ENCODE data around the gene LAMA2. TPM values are rescaled to one million over a fixed set of nuclear protein-coding genes. Genes with fewer than 3 reads are reported as not detected.

Gene LAMA2
- total and polyA plus RNA-seq, 2 experiments from 2014 or later: 11.1 to 57.5 TPM

DNA sequence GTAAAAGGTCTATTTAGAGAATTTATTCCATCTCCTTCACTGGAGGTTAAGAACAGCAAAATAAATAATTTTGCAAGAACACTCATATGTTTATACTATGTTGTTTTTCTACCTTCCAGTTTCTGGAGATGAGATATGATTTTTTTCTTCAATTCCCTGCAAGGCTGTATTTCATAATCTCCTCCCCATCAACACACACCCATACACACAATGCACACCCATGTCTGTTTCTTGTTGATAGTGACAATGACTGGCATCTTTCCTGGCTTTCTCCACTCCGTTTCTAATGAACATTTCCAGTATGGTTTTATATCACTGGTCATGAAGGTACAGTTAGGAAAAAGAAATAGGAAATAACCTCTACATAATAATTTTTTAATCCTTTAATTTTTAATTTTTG, 624.9 kb downstream of the LAMA2 start:
- Histone ChIP-seq H3K9me3 (ENCODE audit: low read depth) (no peaks in the 10 kb centered on the region), H3K27ac (no peak overlapping the region), H3K9me2 (replicated peaks; ENCODE audit: insufficient read depth) (no peaks in the 10 kb centered on the region), H3K27me3 (no peaks in the 10 kb centered on the region), H4K20me1 (ENCODE audit: insufficient read depth, poor library complexity, severe bottlenecking) (no peaks in the 10 kb centered on the region), H2AFZ (no peak overlapping the region), H3K79me2 (no peaks in the 10 kb centered on the region), H3K4me3 (no peak overlapping the region), H3K36me3 (replicated peaks; ENCODE audit: insufficient read depth, low read depth) (no peaks in the 10 kb centered on the region), H3K4me2 (peak overlapping the region; percentile 50), H3K4me1 (ENCODE audit: insufficient read depth) (peaks cover 9% of the 10 kb centered on the region)
- WGBS (ENCODE audit: low lambda C conversion rate, missing lambda C conversion rate): 69% methylated on average over 1 of the region's 1 CpG
- DNase-seq (ENCODE audit: low spot score): no peak
- TF ChIP-seq EZH2phosphoT487 (IDR thresholded peaks at IDR 0.05; ENCODE audit: low read depth, severe bottlenecking, unreplicated experiment): no peak
- TF ChIP-seq EZH2 (IDR thresholded peaks at IDR 0.05; ENCODE audit: borderline replicate concordance): no peak
- no peak for TF ChIP-seq CTCF (IDR thresholded peaks at IDR 0.05; ENCODE audit: poor library complexity)

- H4K20me1 ChIP-seq (ENCODE audit: insufficient read depth, poor library complexity, severe bottlenecking): no peaks in the 10 kb centered on the region
- 79% methylated on average over 4 of the region's 4 CpGs for WGBS (ENCODE audit: low lambda C conversion rate, missing lambda C conversion rate)
- no peaks in the 10 kb centered on the region for H3K79me2 ChIP-seq
- no peaks in the 10 kb centered on the region for H3K27me3 ChIP-seq
- peaks cover 9% of the 10 kb centered on the region for H3K4me1 ChIP-seq (ENCODE audit: insufficient read depth)
- no peaks in the 10 kb centered on the region for H3K36me3 ChIP-seq (replicated peaks; ENCODE audit: insufficient read depth, low read depth)
- no peak overlapping the region for H3K4me2 ChIP-seq
- DNase-seq (ENCODE audit: low spot score): no peak
- no peak overlapping the region for H3K27ac ChIP-seq
- no peak overlapping the region for H2AFZ ChIP-seq
- no peaks in the 10 kb centered on the region for H3K9me2 ChIP-seq (replicated peaks; ENCODE audit: insufficient read depth)
- TF ChIP-seq CTCF (IDR thresholded peaks at IDR 0.05; ENCODE audit: poor library complexity): no peak
- TF ChIP-seq EZH2phosphoT487 (IDR thresholded peaks at IDR 0.05; ENCODE audit: low read depth, severe bottlenecking, unreplicated experiment): no peak
- TF ChIP-seq EZH2 (IDR thresholded peaks at IDR 0.05; ENCODE audit: borderline replicate concordance): no peak
- H3K9me3 ChIP-seq (ENCODE audit: low read depth): no peaks in the 10 kb centered on the region
- no peak overlapping the region for H3K4me3 ChIP-seq
Observed at GRCh38 chr6:129508477-129509145, 625.7 kb downstream of the LAMA2 start.

- Histone ChIP-seq H3K9me2 (replicated peaks; ENCODE audit: insufficient read depth) (no peaks in the 10 kb centered on the region), H3K4me2 (no peak overlapping the region), H3K4me1 (ENCODE audit: insufficient read depth) (peaks cover 9% of the 10 kb centered on the region), H3K79me2 (no peaks in the 10 kb centered on the region), H3K4me3 (no peak overlapping the region), H3K9me3 (ENCODE audit: low read depth) (no peaks in the 10 kb centered on the region), H3K27me3 (no peaks in the 10 kb centered on the region), H3K36me3 (replicated peaks; ENCODE audit: insufficient read depth, low read depth) (no peaks in the 10 kb centered on the region), H3K27ac (no peak overlapping the region), H4K20me1 (ENCODE audit: insufficient read depth, poor library complexity, severe bottlenecking) (no peaks in the 10 kb centered on the region), H2AFZ (no peak overlapping the region)
- 72% methylated on average over 2 of the region's 2 CpGs for WGBS (ENCODE audit: low lambda C conversion rate, missing lambda C conversion rate)
- TF ChIP-seq EZH2phosphoT487 (IDR thresholded peaks at IDR 0.05; ENCODE audit: low read depth, severe bottlenecking, unreplicated experiment): no peak
- TF ChIP-seq CTCF (IDR thresholded peaks at IDR 0.05; ENCODE audit: poor library complexity): no peak
- no peak for TF ChIP-seq EZH2 (IDR thresholded peaks at IDR 0.05; ENCODE audit: borderline replicate concordance)
- DNase-seq (ENCODE audit: low spot score): no peak
Observed at GRCh38 chr6:129510950-129511349, 628.0 kb downstream of the LAMA2 start.
